HG02970 (cell line): ENCODE results near the gene STAC2.

Source experiments
- ATAC-seq: cut with Tn5 transposase; IDR thresholded peaks from one replicate; pipeline ENCODE4 v1.9.1; 2021; ENCODE audit warnings: mild to moderate bottlenecking, moderate library complexity, moderate number of reproducible peaks; ENCODE audit not compliant: unreplicated experiment, low FRiP score

Gene STAC2

GRCh38 chr17:39235555-39236449, 10.1 kb upstream of the STAC2 start:
- no peak for ATAC-seq

GRCh38 chr17:39231591-39232551, 6.1 kb upstream of the STAC2 start:
- ATAC-seq, result no peak

- no peak for ATAC-seq
These were observed 5.4 kb upstream of the STAC2 start for GRCh38 chr17:39231091-39231561.

- ATAC-seq, result no peak
These were observed 4.6 kb upstream of the STAC2 start for GRCh38 chr17:39230361-39230760.

- no peak for ATAC-seq
These were observed 3.6 kb upstream of the STAC2 start for GRCh38 chr17:39229274-39229913.

- no peak for ATAC-seq
These were observed 1.7 kb upstream of the STAC2 start for GRCh38 chr17:39227364-39227919.

GRCh38 chr17:39225959-39226683, 376 bp upstream of the STAC2 start:
- no peak for ATAC-seq

- ATAC-seq, result no peak
These were observed 902 bp downstream of the STAC2 start for GRCh38 chr17:39224778-39225307.

GRCh38 chr17:39223907-39224777, 1.6 kb downstream of the STAC2 start:
- ATAC-seq, result no peak

GRCh38 chr17:39222866-39223834, 2.6 kb downstream of the STAC2 start:
- no peak for ATAC-seq

GRCh38 chr17:39222151-39222550, 3.6 kb downstream of the STAC2 start:
- ATAC-seq, result no peak

- no peak for ATAC-seq
These were observed 4.2 kb downstream of the STAC2 start for GRCh38 chr17:39221572-39221971.

GRCh38 chr17:39219647-39220154, 6.0 kb downstream of the STAC2 start:
- no peak for ATAC-seq

GRCh38 chr17:39218906-39219305, 6.8 kb downstream of the STAC2 start:
- no peak for ATAC-seq

- no peak for ATAC-seq
These were observed 7.9 kb downstream of the STAC2 start for GRCh38 chr17:39217734-39218369.

GRCh38 chr17:39213852-39214251, 11.9 kb downstream of the STAC2 start:
- no peak for ATAC-seq
